HG03135 (cell line): ENCODE measurements around the gene GNPNAT1.
"Not testable (repeated sequence)": the region's sequence is repeated elsewhere in the genome, so short reads cannot be mapped to it uniquely, and the experiment has no call there.

Experiments
- ATAC-seq: cut with Tn5 transposase; IDR thresholded peaks from one replicate; pipeline ENCODE4 v1.9.1; 2021; ENCODE audit warnings: mild to moderate bottlenecking, moderate library complexity; ENCODE audit not compliant: unreplicated experiment

GNPNAT1 gene

GRCh38 chr14:52790011-52790755 is 1.2 kb downstream of the GNPNAT1 start:
- no peak for ATAC-seq

- no peak for ATAC-seq
Measured at GRCh38 chr14:52789118-52789517, 2.3 kb downstream of the GNPNAT1 start.

- no peak for ATAC-seq
Measured at GRCh38 chr14:52786887-52787286, 4.5 kb downstream of the GNPNAT1 start.

- no peak for ATAC-seq
Measured at GRCh38 chr14:52783206-52783605, 8.2 kb downstream of the GNPNAT1 start.

- no peak for ATAC-seq
Measured at GRCh38 chr14:52781629-52782028, 9.8 kb downstream of the GNPNAT1 start.

- ATAC-seq, result no peak
Measured at GRCh38 chr14:52780893-52781292, 10.5 kb downstream of the GNPNAT1 start.

GRCh38 chr14:52778702-52779101 is 12.7 kb downstream of the GNPNAT1 start:
- ATAC-seq, result no peak

- ATAC-seq, result no peak
Measured at GRCh38 chr14:52776816-52777215, 14.6 kb downstream of the GNPNAT1 start.

- no peak for ATAC-seq
Measured at GRCh38 chr14:52769887-52770286, 21.5 kb downstream of the GNPNAT1 start.

- no peak for ATAC-seq
Measured at GRCh38 chr14:52767058-52767833, 24.2 kb downstream of the GNPNAT1 start.

GRCh38 chr14:52762923-52763322 is 28.5 kb downstream of the GNPNAT1 start:
- not testable (repeated sequence) for ATAC-seq

GRCh38 chr14:52759145-52759544 is 32.3 kb downstream of the GNPNAT1 start:
- ATAC-seq, result no peak

GRCh38 chr14:52755607-52756316 is 35.6 kb downstream of the GNPNAT1 start:
- ATAC-seq, result no peak

- ATAC-seq, result no peak
Measured at GRCh38 chr14:52748647-52749292, 42.6 kb downstream of the GNPNAT1 start.

GRCh38 chr14:52741865-52742264 is 49.5 kb downstream of the GNPNAT1 start:
- no peak for ATAC-seq

GRCh38 chr14:52740751-52741150 is 50.7 kb downstream of the GNPNAT1 start:
- ATAC-seq, result no peak

- no peak for ATAC-seq
Measured at GRCh38 chr14:52738409-52738808, 53.0 kb downstream of the GNPNAT1 start.

- ATAC-seq, result no peak
Measured at GRCh38 chr14:52735921-52736489, 55.4 kb downstream of the GNPNAT1 start.

- no peak for ATAC-seq
Measured at GRCh38 chr14:52733824-52734223, 57.6 kb downstream of the GNPNAT1 start.

GRCh38 chr14:52730709-52731111 is 60.7 kb downstream of the GNPNAT1 start:
- ATAC-seq, result no peak
